ENCODE measurements around the gene CEP104. TPM values are rescaled to one million over a fixed set of nuclear protein-coding genes. Genes with fewer than 3 reads are reported as not detected.

CEP104 gene
- total RNA-seq, 1 experiment from 2014 or later: 34.5 TPM

- H3K36me3 Mint-ChIP-seq (ENCODE audit: insufficient read depth in 1 of 3, low read depth in 3 of 3): peaks cover 16 to 54% (median 31%) of the 10 kb centered on the region in 3 experiments; a peak in 6 of 7 replicates
- no peak overlapping the region for H3K4me3 Mint-ChIP-seq
- Histone ChIP-seq H4K20me1 (ENCODE audit: control insufficient read depth, insufficient read depth, insufficient read length) (no peaks in the 10 kb centered on the region), H3K27me3 (ENCODE audit: insufficient read depth, low read length) (no peaks in the 10 kb centered on the region), H2BK5ac (ENCODE audit: insufficient read length, low read length) (no peak overlapping the region), H3K23ac (ENCODE audit: insufficient read length, low read depth, low read length) (no peak overlapping the region), H2BK12ac (ENCODE audit: insufficient read length, low read depth, low read length) (no peak overlapping the region), H3K9me3 (ENCODE audit: control insufficient read depth, low read depth, low read length) (no peaks in the 10 kb centered on the region), H2AK5ac (ENCODE audit: insufficient read length, low read length) (no peak overlapping the region), H3K23me2 (ENCODE audit: insufficient read length, low read depth, low read length, poor library complexity, severe bottlenecking) (no peaks in the 10 kb centered on the region), H4K5ac (ENCODE audit: insufficient read length, low read depth, low read length) (no peak overlapping the region), H3K56ac (ENCODE audit: insufficient read length, low read depth, low read length) (no peak overlapping the region), H3K4me2 (ENCODE audit: insufficient read depth, insufficient read length, low read length) (no peak overlapping the region), H3K9ac (ENCODE audit: extremely low read depth, insufficient read length, low read length) (no peak overlapping the region), H3K4me1 (ENCODE audit: insufficient read depth, low read length) (no peaks in the 10 kb centered on the region), H2BK20ac (ENCODE audit: low read depth, low read length, poor library complexity, severe bottlenecking) (no peak overlapping the region), H2AFZ (ENCODE audit: low read length) (no peak overlapping the region), H3K14ac (ENCODE audit: insufficient read depth, low read length) (no peak overlapping the region), H3K27ac (ENCODE audit: insufficient read length, low read depth, low read length) (no peak overlapping the region), H4K8ac (replicated peaks; ENCODE audit: insufficient read length, low read depth, low read length) (no peak overlapping the region), H3K79me2 (ENCODE audit: insufficient read depth, low read length) (no peaks in the 10 kb centered on the region), H3K4ac (ENCODE audit: low read depth, low read length) (no peak overlapping the region), H3T11ph (ENCODE audit: low read length) (no peak overlapping the region), H2BK120ac (ENCODE audit: low read depth, low read length, poor library complexity, severe bottlenecking) (no peak overlapping the region), H2BK15ac (ENCODE audit: low read depth, low read length) (no peak overlapping the region), H3K79me1 (ENCODE audit: insufficient read depth, low read depth, low read length, poor library complexity, severe bottlenecking) (no peaks in the 10 kb centered on the region), H3K18ac (ENCODE audit: insufficient read length, low read depth, low read length) (no peak overlapping the region), H4K91ac (ENCODE audit: insufficient read length, low read depth, low read length) (no peak overlapping the region)
- H3K27ac Mint-ChIP-seq: peak overlapping the region in 2 of 3 experiments; percentile 15 to 38; a peak in 2 of 7 replicates
- no peaks in the 10 kb centered on the region; the same call in 1 of the 2 replicates for H3K27me3 Mint-ChIP-seq (ENCODE audit: low read depth)
- no CpG with 5 or more reads among the region's 8 CpGs for WGBS (ENCODE audit: extremely low coverage, insufficient read length, low lambda C conversion rate)
- H3K9me3 Mint-ChIP-seq: no peaks in the 10 kb centered on the region
- DNase-seq: no peak
- no peaks in the 10 kb centered on the region for H3K4me1 Mint-ChIP-seq
- TF ChIP-seq CTCF (conservative IDR thresholded peaks at IDR 0.05): no peak
Observed at GRCh38 chr1:3886691-3887090, 29.7 kb upstream of the CEP104 start.

Measured in H9 (cell line).